Stimulated activated CD4-positive, alpha-beta T cell treated with anti-CD3 and anti-CD28 coated beads, Interleukin-2, amount 100 ng/mL, for 24 hours (primary cell): ENCODE data around the gene MARCKS.

Experiments
- DNase-seq, 2 donors: peaks; one replicate each; pipeline ENCODE4 v3.0.0-alpha.2; 2020

MARCKS gene

GRCh38 chr6:113854531-113855499, 2.3 kb upstream of the MARCKS start:
- peak in 1 of 2 donors; percentile 18 for DNase-seq

- DNase-seq: no peak
These were observed 1.4 kb upstream of the MARCKS start for GRCh38 chr6:113855500-113856374.

DNA sequence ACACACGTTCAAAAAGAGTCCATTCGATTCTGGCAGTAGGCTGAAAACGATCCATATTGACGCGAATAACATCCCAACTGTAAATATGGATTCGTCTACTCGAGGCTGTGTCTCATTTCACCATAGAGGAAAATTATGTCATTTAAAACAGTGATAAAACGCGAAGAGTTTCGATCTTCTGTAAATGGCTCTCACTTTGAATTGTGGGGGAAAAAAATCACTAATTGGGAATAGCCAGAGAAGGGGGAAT, 845 bp upstream of the MARCKS start:
- DNase-seq: no peak

DNA sequence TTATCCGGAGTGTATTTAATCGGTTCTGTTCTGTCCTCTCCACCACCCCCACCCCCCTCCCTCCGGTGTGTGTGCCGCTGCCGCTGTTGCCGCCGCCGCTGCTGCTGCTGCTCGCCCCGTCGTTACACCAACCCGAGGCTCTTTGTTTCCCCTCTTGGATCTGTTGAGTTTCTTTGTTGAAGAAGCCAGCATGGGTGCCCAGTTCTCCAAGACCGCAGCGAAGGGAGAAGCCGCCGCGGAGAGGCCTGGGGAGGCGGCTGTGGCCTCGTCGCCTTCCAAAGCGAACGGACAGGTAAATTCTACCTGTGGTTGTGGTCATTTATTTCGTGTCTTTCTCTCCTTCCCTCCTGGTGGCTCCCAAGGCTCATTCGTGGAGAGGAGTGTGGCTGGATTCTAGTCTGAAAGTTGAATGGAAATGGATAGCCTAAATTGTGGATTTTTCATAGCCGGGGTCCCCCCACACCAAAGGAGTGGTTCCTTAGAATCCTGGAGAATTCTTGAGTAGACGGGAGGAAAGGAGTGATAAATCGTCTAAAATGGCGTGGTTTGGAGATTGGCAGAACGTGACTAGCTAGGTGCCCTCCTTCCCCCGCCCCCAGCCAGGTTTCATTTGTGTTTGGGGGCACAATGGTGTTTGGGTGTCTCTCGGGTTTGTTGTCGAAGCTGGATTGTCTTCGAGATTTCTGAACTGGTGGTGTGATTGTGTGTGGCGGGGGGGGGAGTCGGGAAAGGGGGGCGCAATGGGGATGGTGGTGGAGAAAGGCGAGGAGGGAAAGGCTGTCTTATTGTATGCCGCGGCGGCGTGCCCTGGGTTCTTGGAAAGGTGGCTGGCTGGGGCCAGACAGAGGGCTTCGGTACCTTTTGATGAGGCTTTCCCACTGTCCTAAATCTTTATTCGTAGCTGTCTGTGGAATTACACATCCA, 673 bp downstream of the MARCKS start:
- no peak for DNase-seq

DNA sequence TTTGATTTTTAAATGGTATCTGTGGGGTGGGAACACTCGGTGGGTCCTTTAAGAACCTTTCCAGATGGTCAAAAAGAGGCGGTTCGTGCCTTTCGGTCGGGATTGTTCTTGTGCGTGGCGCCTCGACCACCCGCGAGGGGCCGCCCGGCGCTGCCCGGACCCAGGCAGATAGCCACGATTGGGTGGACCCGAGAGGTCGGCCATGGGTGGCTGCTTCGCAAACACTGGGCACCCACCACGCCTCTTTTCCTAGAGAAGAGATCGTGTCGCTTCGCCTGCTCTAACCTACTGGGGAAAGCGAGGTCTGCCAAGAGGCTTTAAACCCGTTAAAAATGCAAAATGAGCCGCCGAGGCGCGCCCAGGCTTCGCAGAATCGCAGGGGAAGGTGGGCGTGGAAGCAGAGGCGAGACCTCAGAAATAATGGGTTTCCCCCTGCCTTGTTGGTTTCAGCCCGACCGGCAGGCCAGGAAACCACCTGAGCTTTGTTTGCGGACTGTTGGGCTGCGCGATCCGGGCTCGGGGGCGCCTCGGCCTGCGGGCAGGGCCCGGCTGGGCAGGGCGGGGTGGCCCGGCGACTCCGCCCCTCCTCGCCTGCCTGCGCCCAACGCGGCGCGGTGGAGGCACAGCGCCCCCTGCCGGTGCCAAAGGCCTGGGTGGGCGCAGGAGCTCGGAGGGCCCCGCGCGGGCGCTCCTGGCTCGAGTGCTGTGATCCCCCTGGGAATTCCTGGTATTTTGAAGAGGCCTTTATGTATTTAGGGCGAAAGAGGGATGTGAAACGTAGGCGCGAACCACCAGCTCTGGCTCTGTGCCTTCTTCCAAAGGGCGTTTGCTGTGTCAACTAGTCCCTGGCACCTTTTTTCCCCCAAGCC, 1.6 kb downstream of the MARCKS start:
- DNase-seq: peak; percentile 74 to 84

- DNase-seq: no peak
These were observed 2.4 kb downstream of the MARCKS start for GRCh38 chr6:113859349-113860180.

GRCh38 chr6:113860181-113860955, 3.2 kb downstream of the MARCKS start:
- DNase-seq: no peak

GRCh38 chr6:113862112-113862511, 5.0 kb downstream of the MARCKS start:
- no peak for DNase-seq

DNA sequence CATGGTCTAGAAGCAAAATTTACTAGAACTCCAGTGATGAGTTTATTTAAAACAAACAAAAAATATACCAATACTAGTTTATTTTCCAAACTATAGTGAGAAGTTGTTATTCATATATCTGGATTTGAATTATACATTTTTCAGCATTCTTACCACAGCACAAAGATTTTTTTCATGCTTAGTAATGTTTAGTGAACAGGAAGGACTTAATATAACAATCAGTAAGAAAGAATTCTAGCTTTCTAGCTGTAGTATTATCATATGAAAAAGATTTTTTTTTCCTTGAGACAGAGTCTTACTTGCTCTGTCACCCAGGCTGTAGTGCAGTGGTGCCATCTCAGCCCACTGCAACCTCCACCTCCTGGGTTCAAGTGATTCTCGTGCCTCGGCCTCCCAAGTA, 13.8 kb downstream of the MARCKS start:
- no peak for DNase-seq

DNA sequence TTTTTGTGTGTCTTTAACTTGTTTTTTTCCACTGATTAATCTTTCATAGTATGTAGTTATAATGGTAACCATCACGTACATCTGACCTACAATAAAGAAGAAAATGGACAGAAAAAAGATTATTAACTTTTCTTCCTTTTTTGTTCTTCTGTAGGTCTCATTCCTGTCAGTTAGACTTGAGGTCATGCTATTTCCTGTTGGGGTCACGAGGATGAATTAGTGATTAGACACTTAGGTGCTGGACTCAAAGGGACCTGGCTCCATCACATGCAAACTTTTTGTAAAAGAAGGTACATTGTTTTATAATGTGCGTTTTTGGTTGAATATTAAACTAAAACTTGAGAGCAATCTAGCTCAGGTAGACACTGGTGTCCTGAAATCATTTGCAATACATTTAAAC, 14.8 kb downstream of the MARCKS start:
- DNase-seq: no peak

GRCh38 chr6:113873043-113873667, 16.0 kb downstream of the MARCKS start:
- DNase-seq: no peak

GRCh38 chr6:113875470-113875869, 18.3 kb downstream of the MARCKS start:
- no peak for DNase-seq

DNA sequence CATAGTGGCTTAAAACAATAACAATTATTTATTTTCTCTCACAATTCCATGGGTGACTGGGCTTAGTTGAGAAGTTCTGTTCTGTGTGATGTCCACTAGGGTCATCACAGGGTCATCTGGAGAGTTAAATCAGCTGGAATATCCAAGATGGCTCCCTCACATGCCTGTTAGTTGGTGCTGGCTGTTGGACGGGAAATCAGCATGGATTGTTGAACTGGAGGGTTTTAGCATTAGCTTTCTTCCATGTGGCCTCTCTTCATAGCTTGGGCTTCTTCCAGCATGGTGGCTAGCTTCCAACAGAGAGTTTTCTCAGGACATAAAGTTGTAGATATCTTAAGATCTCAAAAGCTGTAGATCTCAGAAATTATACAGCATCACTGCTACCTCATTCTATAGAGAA, 19.6 kb downstream of the MARCKS start:
- DNase-seq: no peak

- no peak for DNase-seq
These were observed 22.3 kb downstream of the MARCKS start for GRCh38 chr6:113879186-113880096.

GRCh38 chr6:113881478-113881980, 24.4 kb downstream of the MARCKS start:
- no peak for DNase-seq

GRCh38 chr6:113882336-113883022, 25.3 kb downstream of the MARCKS start:
- no peak for DNase-seq

DNA sequence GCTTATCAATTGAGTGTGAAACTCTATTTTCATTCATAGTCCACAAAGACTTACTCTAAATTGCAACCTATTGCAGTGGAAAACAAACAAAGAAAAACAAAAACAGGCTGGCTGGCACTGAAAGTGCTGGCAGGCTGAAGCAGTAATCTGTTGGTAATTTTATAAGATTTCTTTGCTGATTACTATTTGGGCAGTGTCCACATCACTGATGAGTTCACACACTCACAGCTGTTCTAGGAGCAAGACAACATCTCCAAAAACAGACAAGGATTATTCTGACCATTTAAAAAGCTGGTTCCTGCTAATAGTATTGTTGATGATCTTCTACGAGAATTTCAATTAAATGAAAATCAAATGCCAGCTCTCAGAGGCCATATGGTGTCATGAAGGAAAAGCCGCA, 26.9 kb downstream of the MARCKS start:
- no peak for DNase-seq

DNA sequence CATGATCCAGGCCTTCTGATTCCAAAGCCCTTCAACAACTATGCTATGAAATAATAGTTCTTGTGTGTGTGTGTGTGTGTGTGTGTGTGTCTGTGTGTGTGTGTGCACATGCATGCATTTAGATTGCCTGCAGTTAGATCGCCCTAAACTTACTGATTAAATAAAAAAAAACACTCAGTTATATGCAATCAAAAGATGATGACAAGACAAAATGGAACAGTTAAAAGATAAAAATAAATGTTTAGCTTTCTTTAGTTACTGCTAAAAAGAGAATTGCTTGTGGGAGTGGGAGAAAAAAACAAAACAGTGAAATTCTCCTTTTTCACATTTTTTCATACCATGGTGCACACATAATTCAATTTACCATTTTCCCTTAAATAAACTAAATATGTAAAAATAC, 29.4 kb downstream of the MARCKS start:
- no peak for DNase-seq
